Measurements from ENCODE around the gene RPL39L.
"Not testable (repeated sequence)": the region's sequence is repeated elsewhere in the genome, so short reads cannot be mapped to it uniquely, and the experiment has no call there.

RPL39L gene

GRCh38 chr3:187139126-187139894 lies at the start of gene RPL39L:
Gene RPL39L, minus strand, starts transcription at chr3:187139496. Its CDS starts 18,196 bp downstream, at chr3:187121300.
- peak; percentile 87 for DNase-seq (ENCODE audit: low spot score)

GRCh38 chr3:187188931-187189330 lies 49.6 kb upstream of the RPL39L start:
- DNase-seq (ENCODE audit: low spot score), result no peak

DNA sequence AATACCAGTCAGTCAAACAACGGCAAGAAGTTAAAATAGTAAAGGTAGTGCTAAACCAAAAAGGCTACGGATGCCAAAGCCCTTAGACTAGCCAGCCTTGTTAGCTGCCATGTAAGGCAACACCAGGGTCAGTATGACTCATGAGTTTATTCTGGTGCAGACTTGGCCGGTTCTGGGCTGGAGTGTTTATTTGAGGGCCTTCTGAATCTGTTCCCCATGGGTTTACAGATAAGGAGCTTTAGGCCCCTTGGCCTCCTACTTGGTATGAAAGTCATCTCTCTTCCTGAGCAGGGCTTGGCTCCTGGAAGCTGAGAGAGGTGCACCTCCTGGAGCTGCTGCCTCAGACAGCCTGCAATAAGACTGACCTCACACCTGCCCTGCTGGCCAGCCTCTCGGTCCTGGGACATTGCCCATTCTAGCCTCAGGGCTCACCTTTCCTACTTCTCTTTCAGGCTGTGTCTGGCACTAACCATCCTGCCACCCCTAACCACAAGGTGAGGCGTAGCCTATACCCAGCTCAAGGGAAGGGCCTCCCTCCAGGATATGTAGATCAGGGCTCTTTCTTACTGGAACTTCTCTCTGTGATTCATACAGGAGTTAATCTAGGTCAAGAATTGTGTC lies 47.6 kb upstream of the RPL39L start:
- no peak for DNase-seq (ENCODE audit: low spot score)

GRCh38 chr3:187186375-187186774 lies 47.1 kb upstream of the RPL39L start:
- DNase-seq (ENCODE audit: low spot score), result no peak

DNA sequence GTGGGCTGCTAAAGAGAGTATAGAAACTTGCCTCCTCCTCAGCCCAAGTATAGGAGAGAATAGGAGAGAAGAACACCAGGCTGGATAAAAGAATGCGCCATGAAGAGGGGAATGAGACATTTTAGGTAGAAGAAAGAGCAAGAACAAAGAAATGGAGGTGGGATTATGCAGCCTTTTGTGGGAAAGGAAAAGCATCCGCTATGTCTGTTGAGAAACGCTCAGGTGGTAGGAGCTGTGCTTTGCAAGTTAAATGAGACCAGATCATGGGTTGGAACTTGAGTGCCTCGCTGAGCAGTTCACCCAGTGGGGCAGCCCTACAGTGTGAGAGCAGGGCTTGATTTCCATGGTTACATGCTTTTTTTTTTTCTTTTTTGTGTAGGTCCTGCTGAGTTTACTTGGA lies 46.5 kb upstream of the RPL39L start:
- no peak for DNase-seq (ENCODE audit: low spot score)

DNA sequence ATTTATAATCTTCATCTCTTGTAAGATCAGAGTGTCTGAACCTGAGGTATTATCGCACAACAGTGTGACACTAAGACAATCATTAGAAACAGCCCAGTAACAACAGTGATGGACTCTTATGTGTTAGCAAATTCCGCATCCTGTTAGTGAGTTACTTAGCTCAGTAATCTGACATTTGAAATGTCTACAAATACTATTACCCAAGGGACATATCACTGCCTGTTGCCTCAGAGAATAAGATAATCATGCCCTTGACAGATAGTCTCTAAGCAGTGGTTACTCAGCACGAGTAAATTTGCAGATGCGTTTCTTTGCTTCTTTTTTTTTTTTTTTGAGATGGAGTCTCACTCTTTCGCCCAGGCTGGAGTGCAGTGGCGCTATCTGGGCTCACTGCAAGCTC lies 44.6 kb upstream of the RPL39L start:
- no peak for DNase-seq (ENCODE audit: low spot score)

DNA sequence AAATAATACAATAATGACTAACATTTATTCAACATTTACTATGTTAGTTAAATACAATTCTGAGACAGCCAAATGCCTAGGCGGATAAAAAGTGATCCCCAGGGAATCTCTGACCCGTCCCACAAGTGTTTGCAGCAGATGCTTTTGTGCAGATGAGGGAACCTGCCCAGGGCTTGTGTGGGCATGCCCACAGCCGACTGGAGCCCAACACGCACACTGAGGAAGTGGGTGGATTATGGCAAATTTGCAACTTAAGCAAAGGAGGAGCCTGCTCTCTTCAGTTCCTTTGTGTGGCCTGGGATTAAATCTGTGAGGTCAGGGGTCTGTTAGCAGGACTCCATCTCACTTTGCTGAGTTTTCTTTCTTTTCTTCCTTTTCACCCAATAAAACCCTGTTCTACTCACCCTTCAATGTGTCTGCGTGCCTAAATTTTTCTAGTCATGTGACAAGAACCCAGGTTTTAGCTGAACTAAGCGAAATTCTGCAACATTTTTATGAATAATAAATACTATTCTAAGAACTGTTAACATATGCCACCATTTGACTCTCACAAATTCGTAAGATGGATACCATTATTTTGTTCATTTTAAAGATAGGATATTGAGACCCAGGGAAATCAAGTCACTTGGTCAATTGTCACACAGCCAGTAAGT lies 44.0 kb upstream of the RPL39L start:
- DNase-seq (ENCODE audit: low spot score), result peak; percentile 14

DNA sequence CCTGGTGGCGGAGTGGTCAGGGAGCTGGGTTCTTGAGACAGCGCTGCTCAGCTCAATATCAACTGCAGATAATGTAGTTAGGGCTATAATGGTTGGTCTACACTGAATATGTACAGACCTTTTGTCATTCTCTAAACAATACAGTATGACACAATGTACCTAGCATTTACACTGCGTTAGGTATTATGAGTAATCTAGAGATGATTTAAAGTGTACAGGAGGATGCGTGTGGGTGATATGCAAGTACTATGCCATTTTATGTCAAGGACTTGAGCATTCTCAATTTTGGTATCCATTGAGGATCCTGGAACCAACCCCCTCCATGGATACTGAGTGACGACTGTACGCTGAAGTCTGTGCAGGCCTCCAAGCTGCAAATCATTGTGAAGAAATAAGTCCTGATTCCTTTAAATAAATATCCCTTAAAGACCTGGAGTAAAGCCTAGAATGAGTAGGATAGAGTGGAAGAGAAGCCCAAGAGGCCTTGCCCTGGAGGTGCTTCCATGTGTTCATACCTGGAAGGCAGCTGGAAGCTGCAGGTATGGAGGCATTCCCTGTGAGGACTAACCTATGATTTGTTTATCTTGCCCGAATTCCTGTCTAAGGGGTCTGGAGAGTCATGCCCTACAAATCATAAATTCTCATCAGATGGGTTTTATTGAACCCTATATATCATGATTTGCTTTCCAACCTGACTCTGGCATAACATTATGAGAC lies 42.3 kb upstream of the RPL39L start:
- DNase-seq (ENCODE audit: low spot score), result no peak

DNA sequence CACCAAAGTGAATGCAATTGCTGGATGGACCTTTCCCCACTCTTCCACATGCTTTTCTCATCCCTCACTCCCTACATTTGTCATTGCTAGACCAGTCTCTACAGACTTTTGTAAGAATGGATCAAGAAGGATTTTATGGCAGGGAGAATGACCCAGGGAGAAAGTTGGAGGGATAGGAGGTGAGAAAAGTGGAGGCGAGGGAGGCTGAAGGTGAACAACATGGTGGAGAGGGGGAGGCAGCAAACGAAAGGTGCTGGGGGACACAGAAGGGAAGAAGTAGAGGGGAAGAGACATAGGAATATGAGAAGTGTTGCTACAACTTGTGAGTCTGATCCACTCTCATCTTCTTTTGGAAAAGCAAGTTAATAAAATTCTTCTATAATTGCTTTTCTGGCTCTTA lies 33.6 kb upstream of the RPL39L start:
- no peak for DNase-seq (ENCODE audit: low spot score)

GRCh38 chr3:187170911-187171310 lies 31.6 kb upstream of the RPL39L start:
- not testable (repeated sequence) for DNase-seq (ENCODE audit: low spot score)

DNA sequence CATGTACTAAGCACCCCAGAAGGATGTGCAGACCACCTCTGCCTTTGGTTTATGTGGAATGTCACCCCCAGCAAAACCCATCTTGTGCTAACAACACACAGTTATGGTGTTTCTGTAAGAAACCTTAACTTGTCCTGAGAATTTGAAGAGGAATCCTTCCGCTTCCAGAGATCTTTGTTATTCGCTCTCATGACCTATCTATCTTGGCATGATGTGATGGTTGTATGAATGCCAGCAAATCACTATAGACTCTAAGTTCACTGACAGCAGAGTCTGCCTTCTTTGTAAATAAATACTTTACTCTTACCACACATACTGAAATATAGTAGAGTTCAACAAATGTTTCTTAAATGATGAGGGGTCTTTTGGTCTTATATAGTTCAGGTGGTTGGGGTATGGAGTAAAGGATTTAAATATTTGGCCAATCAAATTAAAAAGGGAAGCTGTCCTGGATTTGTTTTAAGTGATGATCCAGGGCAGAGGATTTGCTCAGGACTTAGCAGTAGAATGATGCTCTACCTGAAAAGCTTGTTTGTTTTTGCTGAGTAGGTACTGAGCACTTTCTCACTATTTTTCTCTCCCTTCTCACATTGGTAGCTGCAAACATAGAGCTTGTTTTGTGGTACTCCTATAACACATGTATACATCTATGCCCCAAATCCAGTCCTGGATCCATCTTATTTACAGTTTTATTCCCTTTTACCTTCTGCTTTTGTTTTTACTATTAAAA lies 30.1 kb upstream of the RPL39L start:
- DNase-seq (ENCODE audit: low spot score), result no peak

DNA sequence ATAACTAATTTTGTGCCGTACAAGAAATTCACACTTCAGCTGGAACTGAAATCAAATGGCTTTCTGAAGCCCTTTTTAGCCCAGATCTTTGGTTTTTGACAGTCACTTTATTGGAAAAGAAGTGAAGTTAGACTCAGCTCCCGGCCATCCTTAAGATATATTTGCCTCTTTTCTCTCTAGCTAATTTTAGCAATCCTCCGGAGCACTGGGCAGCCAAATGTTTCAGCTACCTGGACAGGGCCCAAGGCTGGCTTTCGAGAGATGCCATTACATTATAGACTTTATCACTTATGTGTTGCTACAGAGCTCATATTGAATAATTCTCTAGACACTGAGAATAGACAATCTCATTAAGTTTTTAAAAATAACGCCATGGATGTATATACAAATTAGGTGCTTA lies 28.5 kb upstream of the RPL39L start:
- DNase-seq (ENCODE audit: low spot score), result no peak

DNA sequence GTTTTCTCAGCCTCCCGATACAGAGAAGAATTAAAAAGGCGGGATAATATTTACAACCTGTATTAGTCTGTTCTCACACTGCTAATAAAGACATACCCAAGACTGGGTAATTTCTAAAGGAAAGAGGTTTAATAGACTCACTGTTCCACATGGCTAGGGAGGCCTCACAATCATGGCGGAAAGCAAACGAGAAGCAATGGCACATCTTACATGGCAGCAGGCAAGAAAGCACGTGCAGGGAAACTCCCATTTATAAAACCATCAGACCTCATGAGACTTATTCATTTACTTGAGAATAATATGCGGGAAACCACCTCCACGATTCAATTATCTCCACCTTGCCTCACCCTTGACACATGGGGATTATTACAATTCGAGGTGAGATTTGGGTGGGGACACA lies 27.5 kb upstream of the RPL39L start:
- DNase-seq (ENCODE audit: low spot score), result no peak

- DNase-seq (ENCODE audit: low spot score), result peak; percentile 28
Observed at GRCh38 chr3:187165144-187165543, 25.8 kb upstream of the RPL39L start.

GRCh38 chr3:187162265-187162953 lies 23.1 kb upstream of the RPL39L start:
- DNase-seq (ENCODE audit: low spot score), result no peak

- no peak for DNase-seq (ENCODE audit: low spot score)
Observed at GRCh38 chr3:187161556-187161955, 22.3 kb upstream of the RPL39L start.

GRCh38 chr3:187150599-187150998 lies 11.3 kb upstream of the RPL39L start:
- no peak for DNase-seq (ENCODE audit: low spot score)

DNA sequence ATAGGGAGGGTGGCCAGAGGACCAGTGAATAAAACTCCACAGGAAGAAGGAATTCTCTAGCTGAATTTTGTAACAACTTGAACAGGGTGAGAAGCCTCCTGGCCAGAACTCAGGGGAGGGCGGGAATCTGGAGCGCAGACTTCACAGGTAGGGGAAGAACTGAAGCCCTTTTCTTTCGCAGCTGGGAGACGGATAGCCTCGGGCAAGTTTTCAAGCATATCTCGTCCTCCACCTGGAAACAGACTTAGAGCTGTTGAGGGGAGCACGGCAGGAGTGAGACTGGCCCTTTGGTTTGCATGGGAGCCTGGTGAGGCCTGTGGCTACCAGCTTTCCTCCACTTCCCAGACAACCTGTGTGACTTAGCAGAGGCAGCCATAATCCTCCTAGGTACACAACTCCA lies 10.9 kb upstream of the RPL39L start:
- no peak for DNase-seq (ENCODE audit: low spot score)

GRCh38 chr3:187146389-187146788 lies 7.1 kb upstream of the RPL39L start:
- DNase-seq (ENCODE audit: low spot score), result no peak

DNA sequence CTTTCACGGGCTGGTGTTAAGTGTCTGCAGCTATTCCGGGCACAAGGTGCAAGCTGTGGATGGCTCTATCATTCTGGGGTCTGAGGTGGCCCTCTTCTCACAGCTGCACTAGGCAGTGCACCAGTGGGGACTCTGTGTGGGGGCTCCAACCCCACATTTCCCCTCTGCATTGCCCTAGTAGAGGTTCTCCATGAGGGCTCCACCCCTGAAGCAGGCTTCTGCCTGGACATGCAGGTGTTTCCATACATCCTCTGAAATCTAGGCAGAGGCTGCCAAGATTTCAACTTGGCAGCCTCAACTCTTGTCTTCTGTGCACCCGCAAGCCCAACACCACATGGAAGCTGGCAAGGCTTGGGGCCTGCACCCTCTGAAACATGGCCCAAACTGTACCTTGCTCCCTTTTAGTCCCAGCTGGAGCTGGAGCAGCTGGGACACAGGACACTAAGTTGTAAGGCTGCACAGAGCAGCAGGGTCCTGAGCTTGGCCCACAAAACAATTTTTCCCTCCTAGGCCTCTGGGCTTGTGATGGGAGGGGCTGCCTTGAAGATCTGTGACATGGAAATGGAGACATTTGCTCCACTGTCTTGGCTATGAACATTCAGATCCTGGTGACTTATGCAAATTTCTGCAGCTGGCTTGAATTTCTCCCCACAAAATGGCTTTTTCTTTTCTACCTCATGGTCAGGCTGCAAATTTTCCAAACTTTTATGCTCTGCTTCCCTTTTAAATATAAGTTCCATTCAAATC lies 6.0 kb upstream of the RPL39L start:
- DNase-seq (ENCODE audit: low spot score), result no peak

- DNase-seq (ENCODE audit: low spot score), result no peak
Observed at GRCh38 chr3:187139895-187140253, 578 bp upstream of the RPL39L start.

Measured in Ammon's horn (tissue), 1 donor.